GM18502 (cell line): ENCODE measurements around the gene PEPD.
A peak's percentile ranks its signal among the peaks of the same experiment; 100 is the strongest.

Experiments
- ATAC-seq: cut with Tn5 transposase; IDR thresholded peaks from one replicate; pipeline ENCODE4 v1.9.1; 2021; ENCODE audit warnings: mild to moderate bottlenecking; ENCODE audit not compliant: unreplicated experiment, poor library complexity

The PEPD gene

GRCh38 chr19:33375156-33375836, 146.3 kb downstream of the PEPD start:
- ATAC-seq = no peak

GRCh38 chr19:33374236-33374714, 147.3 kb downstream of the PEPD start:
- ATAC-seq = no peak

DNA sequence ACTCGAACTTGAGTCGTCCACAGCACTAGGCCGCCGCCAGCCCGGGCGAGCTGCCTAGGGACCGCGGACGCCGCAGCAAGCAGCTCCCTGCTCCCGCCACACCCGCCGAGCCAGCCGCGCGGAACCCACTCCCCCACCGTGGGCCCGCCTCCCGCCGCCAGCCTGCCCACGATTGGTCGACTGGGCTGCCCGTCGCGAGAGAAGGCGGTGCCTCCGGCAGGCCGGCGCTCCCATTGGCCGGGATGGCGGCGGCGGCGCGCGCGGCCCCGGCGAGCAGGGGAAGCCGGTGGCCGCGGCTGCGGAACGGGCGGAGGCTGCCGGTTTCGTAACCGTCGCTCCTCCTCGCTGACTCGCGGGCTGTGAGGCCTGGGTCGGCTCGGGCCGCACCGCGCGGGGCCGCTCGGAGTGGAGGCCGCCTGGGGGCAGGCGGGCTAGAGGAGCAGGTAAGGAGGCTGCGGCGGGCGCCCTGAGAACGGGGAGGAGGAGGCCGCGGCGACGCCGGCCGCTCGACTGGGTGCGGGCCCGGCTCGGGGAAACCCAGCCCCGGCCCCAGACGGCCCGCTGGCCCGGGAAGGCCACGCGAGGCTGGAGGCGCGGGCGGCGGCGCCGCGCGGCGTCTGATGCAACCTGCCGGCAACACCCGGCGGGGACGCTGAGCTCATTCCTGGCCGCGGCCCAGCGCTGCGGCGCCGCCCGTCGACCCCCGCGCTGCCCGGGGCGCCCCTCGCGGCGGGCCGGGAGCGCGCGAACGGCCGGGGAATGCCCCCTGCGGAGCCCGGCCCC, 147.9 kb downstream of the PEPD start, which contains the start of gene CEBPG:
TSS of gene CEBPG (plus strand) at position 257 of the 783 bp plus-strand sequence. CDS start 5,531 bp downstream, outside the sequence.
- ATAC-seq = peak; percentile 88

DNA sequence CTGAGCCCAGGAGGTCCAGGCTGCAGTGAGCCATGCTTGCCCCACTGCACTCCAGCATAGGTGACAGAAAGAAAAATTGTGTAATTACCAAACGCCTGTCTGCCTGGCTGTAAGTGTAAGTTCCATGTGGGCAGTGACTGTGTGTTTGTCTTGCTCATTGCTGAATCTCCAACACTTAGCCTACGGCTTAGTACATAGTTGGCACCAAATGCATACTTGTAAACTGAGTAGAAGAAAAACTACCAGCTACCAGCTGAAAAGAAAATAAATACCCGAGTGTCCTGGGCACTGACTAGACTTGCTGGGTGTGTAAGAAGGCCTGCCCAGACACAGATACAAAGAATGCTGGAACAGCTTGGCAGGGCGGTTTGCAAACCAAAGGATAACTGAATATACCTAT, 150.8 kb downstream of the PEPD start:
- no peak for ATAC-seq

DNA sequence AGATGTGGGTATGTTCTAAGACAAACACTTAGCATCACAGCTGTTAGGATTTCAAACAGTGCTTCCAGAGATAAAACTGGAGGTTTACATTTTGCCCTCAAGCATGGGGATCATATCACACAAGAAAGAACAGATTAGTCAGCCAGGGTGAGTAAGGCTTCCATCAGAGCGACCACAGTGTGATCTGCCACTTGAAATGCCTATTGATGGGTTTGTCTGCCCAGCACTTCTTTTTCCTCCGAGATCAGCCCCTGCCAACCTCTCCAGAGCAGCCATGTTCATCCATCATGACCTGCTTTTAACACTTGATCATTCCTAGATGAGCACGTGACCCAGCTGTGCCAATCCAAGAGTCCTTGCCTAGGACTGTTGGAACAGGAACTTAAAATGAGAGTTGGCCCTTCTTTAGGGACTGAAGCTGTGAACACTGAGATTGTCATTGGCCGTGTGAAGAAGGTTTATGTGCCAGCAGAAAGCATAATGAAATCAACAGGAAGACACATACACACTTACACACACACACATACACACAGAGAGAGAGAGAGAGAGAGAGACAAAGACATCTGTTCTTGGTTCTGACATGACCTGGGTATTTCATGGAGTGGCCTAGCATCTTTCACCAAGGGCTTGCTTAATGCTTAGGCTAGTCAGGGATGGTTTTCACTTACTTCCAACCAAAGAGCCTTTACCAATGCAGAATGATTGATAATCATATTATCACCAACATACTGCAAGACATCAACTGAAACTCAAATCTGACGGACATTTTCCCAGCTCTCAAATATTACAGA, 153.3 kb downstream of the PEPD start:
- ATAC-seq = no peak

- ATAC-seq = no peak
Measured at GRCh38 chr19:33366897-33367296, 154.7 kb downstream of the PEPD start.

GRCh38 chr19:33366127-33366526, 155.5 kb downstream of the PEPD start:
- ATAC-seq = no peak

DNA sequence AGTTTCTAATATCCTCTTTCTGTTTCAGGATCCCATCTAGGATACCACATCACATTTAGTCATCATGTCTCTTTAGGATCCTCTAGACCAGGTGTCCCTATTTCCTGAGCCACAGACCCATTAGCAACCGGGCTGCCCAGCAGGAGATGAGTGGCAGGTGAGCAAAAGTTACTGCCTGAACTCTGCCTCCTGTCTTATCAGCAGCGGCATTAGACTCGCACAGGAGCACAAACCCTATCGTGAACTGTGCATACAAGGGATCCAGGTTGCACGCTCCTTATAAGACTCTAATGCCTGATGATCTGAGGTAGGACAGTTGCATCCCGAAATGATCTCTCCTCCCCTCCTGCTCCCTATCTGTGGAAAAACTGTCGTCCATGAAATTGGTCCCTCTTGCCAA, 155.9 kb downstream of the PEPD start:
- no peak for ATAC-seq

DNA sequence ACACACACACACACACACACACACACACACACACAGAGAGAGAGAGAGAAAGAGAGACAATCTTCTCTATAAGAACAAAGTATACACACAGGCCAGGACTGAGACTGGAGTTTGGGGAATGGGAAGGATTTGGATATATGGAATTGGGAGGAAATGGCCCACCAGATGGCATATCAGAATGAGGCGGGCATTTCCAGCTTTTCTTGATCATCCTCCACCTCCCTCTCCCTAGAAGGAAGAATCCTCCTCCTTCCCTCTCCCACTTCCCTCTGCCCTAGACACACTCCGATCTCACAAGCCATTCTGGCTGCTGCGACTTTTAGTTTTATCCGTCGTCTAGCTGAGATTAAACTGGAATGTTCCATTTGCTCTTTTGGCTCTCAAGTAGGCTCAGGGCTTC, 158.1 kb downstream of the PEPD start:
- no peak for ATAC-seq

DNA sequence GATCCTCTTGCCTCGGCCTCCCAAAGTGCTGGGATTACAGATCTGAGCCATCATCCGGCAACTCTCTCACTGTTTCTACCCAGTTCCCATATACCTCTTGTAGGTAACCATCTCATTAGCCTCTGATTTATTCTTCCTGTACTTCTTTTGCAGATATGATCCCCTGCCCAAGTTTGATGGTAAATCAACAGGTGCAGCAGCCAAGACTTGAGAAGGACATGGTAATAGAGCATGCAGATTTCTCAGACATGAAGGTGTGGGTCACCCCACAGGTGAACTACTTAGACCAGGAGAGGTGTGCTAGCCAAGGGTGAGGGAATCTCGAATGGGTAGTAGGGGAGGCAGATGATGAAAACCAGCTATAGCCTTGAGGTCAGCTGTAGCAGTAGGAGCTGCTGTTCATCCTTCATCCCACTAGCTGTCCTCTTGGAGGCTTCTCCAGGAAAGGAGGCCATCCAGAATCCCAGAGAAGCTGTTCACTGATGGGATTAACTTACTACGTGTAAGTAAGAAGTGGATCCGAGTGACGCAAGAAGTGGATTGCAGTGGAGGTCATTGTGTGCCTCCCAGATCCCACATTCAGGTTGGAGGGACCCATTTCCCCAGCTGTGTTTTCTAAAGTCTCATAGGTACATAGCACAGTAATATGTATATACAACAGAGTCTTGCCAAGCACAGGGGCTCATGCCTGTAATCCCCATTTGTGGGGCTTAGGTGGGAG, 158.9 kb downstream of the PEPD start:
- ATAC-seq = no peak

- no peak for ATAC-seq
Measured at GRCh38 chr19:33359581-33359980, 162.0 kb downstream of the PEPD start.

DNA sequence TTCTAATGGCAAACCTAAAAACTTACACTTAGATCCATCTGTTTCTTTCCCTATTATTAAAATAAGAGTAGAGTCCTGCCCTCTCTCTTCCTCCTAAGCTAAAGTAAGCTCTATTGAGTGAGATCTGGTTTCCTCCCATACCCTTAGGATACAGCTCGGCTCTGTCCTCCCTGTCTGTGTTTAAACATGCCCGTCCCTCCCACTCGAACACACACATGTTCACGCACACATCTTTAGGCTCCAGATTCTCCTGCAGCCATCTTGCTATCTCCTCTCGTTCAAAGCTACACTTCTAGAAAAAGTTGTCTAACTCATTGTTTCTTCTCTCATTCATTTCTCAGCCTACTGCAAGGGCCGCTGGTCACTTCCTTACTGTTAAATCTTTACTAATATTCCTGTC, 163.2 kb downstream of the PEPD start:
- no peak for ATAC-seq

DNA sequence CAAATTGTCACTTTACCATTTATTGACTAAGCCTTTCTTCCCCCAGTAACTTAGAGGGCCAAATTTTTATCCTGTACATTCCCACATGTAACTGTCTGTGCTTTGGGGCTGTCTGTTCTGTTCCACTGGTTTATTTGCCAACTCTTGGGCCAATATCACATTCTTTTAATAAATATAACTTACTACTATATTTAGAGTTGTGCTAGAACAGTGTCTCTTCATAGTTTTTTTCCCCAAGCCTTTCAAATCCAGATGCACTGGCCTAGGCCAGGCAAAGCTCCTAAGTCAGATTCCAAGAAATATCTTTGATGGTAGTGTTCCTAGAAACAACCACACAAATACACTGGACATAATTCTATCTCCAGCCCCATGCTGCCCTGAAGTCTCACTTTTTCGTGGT, 164.0 kb downstream of the PEPD start:
- ATAC-seq = no peak

GRCh38 chr19:33355535-33355934, 166.1 kb downstream of the PEPD start:
- no peak for ATAC-seq

GRCh38 chr19:33350538-33351309, 170.9 kb downstream of the PEPD start:
- ATAC-seq = no peak

DNA sequence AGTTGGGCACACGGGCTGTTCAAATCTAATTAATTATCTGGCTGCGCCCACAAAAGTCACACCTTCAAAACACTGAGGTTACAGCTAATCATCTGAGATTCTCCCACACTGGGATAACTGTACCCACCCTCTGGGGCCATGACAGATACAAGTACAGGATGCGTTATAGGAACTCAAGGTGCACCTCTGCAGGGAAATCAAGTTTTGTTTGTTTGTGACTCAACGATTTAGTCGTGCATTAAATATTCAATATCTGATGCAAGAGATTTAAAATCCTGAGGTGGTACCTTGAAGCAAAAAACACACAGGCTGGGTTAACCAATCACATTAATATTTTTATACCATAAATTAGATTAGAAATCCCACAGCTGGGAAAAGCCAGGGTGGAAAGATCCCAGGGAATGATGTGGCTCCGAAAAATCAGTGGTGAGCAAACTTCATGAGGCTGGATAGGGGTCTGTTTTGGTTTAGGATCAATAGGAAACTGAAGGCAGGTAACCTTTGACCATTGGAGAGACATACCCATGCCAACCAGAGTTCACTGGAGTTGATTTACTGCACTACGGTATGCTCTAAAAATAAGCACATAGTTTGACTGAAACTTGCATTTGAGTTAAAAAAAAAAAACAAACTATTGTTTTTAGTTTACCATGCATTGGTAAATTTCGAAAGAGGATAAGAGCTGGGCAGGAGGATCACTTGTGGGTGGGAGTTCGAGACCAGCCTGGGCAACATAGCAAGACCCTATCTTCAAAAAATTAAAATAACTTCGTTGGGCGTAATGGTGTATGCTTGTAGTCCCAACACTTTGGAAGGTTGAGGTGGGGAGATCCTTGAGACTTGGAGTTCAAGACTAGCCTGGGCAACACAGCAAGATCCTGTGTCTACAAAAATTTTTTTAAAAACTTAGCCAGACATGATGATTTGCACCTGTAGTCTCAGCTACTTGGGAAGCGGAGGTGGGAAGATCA, 172.0 kb downstream of the PEPD start:
- ATAC-seq = no peak

- ATAC-seq = no peak
Measured at GRCh38 chr19:33348301-33349010, 173.1 kb downstream of the PEPD start.

DNA sequence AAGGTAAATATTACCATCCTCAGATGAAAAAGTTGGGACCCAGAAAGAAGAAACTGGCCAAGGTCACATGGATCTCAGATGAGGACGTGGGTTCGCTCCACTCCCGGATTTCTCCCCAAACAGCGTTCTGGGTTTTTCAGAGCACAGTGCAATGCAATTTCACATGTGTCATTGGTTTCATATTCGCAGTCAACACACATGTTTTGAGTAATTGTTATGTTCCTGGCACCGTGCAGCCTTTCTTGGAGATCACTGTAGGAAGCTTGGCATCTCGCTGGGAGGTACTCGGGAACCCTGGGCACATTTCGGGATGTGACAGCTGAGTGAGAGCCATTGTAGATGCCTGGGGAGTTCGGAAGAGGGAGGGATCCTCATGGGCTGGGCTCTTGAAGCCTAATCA, 174.3 kb downstream of the PEPD start:
- ATAC-seq = no peak
